ENCODE measurements around the gene TM9SF4. TPM values are rescaled to one million over a fixed set of nuclear protein-coding genes. Genes with fewer than 3 reads are reported as not detected.
A peak's percentile ranks its signal among the peaks of the same experiment; 100 is the strongest.

The TM9SF4 gene
- total RNA-seq, result 29.2 TPM

GRCh38 chr20:32109392-32110172, at the start of gene TM9SF4:
Gene TM9SF4, plus strand, starts transcription at chr20:32109714. Its CDS starts 27 bp downstream, at chr20:32109741.
- intact Hi-C loops (cut with DNase I), result loop anchor here (1.0 to 5.0 kb wide), 4 partner anchors 98 to 249 kb away; partner anchors contain the start of genes ASXL1, KIF3B, PLAGL2 and POFUT1
- peak within 1 kb of the TSS; percentile 99 to 100 for H3K27ac ChIP-seq
- TF ChIP-seq CTCF (IDR thresholded peaks at IDR 0.05), result no peak

GRCh38 chr20:32062776-32063170, 46.7 kb upstream of the TM9SF4 start:
- Histone ChIP-seq H3K9me3 (no peaks in the 10 kb centered on the region), H3K27ac (no peak overlapping the region), H3K36me3 (no peaks in the 10 kb centered on the region), H3K27me3 (no peaks in the 10 kb centered on the region), H3K4me3 (no peak overlapping the region), H3K4me1 (no peaks in the 10 kb centered on the region)
- DNase-seq (ENCODE audit: low spot score in 2 of 2), result peak; percentile 53 to 79
- no peak for TF ChIP-seq CTCF (IDR thresholded peaks at IDR 0.05)
- intact Hi-C loops (cut with DNase I), result no loop called here

More at GRCh38 chr20:32109392-32110172, at the start of gene TM9SF4:
- H3K4me1 ChIP-seq, result peaks cover 8 to 20% of the 10 kb centered on the region in 2 donors
- H3K4me3 ChIP-seq, result peak within 1 kb of the TSS; percentile 88 to 93
- H3K9me3 ChIP-seq, result no peaks in the 10 kb centered on the region
- H3K27me3 ChIP-seq, result no peaks in the 10 kb centered on the region
- DNase-seq (ENCODE audit: low spot score in 2 of 2), result peak; percentile 51 to 94
- no peaks in the 10 kb centered on the region for H3K36me3 ChIP-seq

- no peaks in the 10 kb centered on the region for H3K4me1 ChIP-seq
- intact Hi-C loops (cut with DNase I), result no loop called here
- DNase-seq (ENCODE audit: low spot score in 2 of 2), result peak in 1 of 2 donors; percentile 41
- H3K27me3 ChIP-seq, result no peaks in the 10 kb centered on the region
- TF ChIP-seq CTCF (IDR thresholded peaks at IDR 0.05), result no peak
- H3K9me3 ChIP-seq, result no peaks in the 10 kb centered on the region
- H3K36me3 ChIP-seq, result no peaks in the 10 kb centered on the region
- no peak overlapping the region for H3K4me3 ChIP-seq
- no peak overlapping the region for H3K27ac ChIP-seq
These were observed 45.8 kb upstream of the TM9SF4 start for GRCh38 chr20:32063695-32064094.

- H3K4me1 ChIP-seq, result no peaks in the 10 kb centered on the region
- H3K4me3 ChIP-seq, result no peak overlapping the region
- no peaks in the 10 kb centered on the region for H3K9me3 ChIP-seq
- TF ChIP-seq CTCF (IDR thresholded peaks at IDR 0.05), result no peak
- DNase-seq (ENCODE audit: low spot score in 2 of 2), result no peak
- H3K36me3 ChIP-seq, result no peaks in the 10 kb centered on the region
- intact Hi-C loops (cut with DNase I), result no loop called here
- H3K27ac ChIP-seq, result no peak overlapping the region
- H3K27me3 ChIP-seq, result no peaks in the 10 kb centered on the region
These were observed 44.8 kb upstream of the TM9SF4 start for GRCh38 chr20:32064667-32065066.

GRCh38 chr20:32067234-32067821, 42.2 kb upstream of the TM9SF4 start:
- Histone ChIP-seq H3K36me3 (no peaks in the 10 kb centered on the region), H3K27ac (no peak overlapping the region), H3K9me3 (no peaks in the 10 kb centered on the region), H3K27me3 (no peaks in the 10 kb centered on the region), H3K4me3 (no peak overlapping the region), H3K4me1 (no peaks in the 10 kb centered on the region)
- no peak for TF ChIP-seq CTCF (IDR thresholded peaks at IDR 0.05)
- intact Hi-C loops (cut with DNase I), result no loop called here
- no peak for DNase-seq (ENCODE audit: low spot score in 2 of 2)
